K562 (cell line): ENCODE measurements around the gene KLK3. TPM values are rescaled to one million over a fixed set of nuclear protein-coding genes. Genes with fewer than 3 reads are reported as not detected.
A peak's percentile ranks its signal among the peaks of the same experiment; 100 is the strongest.

Source experiments
- ATAC-seq: fragments of 200-7000 bp; cut with Tn5 transposase; 3 replicates; pipeline ENCODE4 v1.9.1; 2020; ENCODE audit warnings: moderate library complexity
- BruUV-seq: library from RNA; stranded (reverse); fragments of 400-500 nt; replicated peaks from 2 replicates; lab custom pipeline; 2021; lab: Mats Ljungman, UMichigan
- CTCF ChIA-PET: fragments of 300-600 bp; formaldehyde crosslinking; extraction: SDS; loops from one replicate; lab custom pipeline; 2021; ENCODE audit warnings: low intra/inter-chr PET ratio; lab: Yijun Ruan, JAX
- POLR2A ChIA-PET: fragments of 300-600, 350-650 bp; sonication (Branson Sonifier 250); formaldehyde crosslinking; extraction: SDS; loops from one replicate; lab custom pipeline; 2021; ENCODE audit warnings: antibody characterized with exemption, inconsistent platforms; lab: Yijun Ruan, JAX
- DNase-seq, 4 experiments: peaks; one replicate each; pipeline versions ENCODE4 v3.0.0 to v3.0.0-alpha.2; 2011 to 2018; ENCODE audit warnings: low spot score in 3 of 4, mixed read lengths in 3 of 4; ENCODE audit errors: extremely low read depth in 1 of 4
- FAIRE-seq: peaks from 2 replicates; lab custom pipeline; 2011; peaks lifted over from hg19 to GRCh38; lab: Jason Lieb, UNC
- H2AFZ ChIP-seq: 2 replicates; pipeline ENCODE4 v1.6.0; 2011; ENCODE audit warnings: low read depth, low read length, control low read depth, inconsistent platforms
- H3K27ac ChIP-seq: fragments of 200-600 bp; 3 replicates; pipeline ENCODE4 v1.8.0; 2011; ENCODE audit warnings: low read depth, mild to moderate bottlenecking, control low read depth, inconsistent platforms, low read length, moderate library complexity, mixed read lengths; ENCODE audit errors: extremely low read depth
- H3K27me3 ChIP-seq, 2 experiments: fragments of 300-600 bp in 1 of 2; 2 replicates in 1 of 2; 3 replicates in 1 of 2; pipeline versions ENCODE4 v1.6.0 to v1.8.0; 2011; ENCODE audit warnings: inconsistent platforms in 2 of 2, low read length in 2 of 2, mild to moderate bottlenecking in 1 of 2, mixed read lengths in 1 of 2, moderate library complexity in 1 of 2; ENCODE audit not compliant: control insufficient read depth in 2 of 2, insufficient read depth in 2 of 2
- H3K36me3 ChIP-seq: fragments of 300-600 bp; 3 replicates; pipeline ENCODE4 v1.8.0; 2011; ENCODE audit warnings: mild to moderate bottlenecking, low read length, inconsistent platforms; ENCODE audit not compliant: control insufficient read depth, insufficient read depth
- H3K4me1 ChIP-seq, 2 experiments: fragments of 200-600 bp in 1 of 2; replicated peaks in 1 of 2; 2 replicates in 1 of 2; 3 replicates in 1 of 2; pipeline versions ENCODE4 v1.5.1 to v1.8.0; 2011; ENCODE audit warnings: inconsistent platforms in 2 of 2, low read length in 2 of 2, mild to moderate bottlenecking in 1 of 2, mixed read lengths in 1 of 2, moderate library complexity in 1 of 2; ENCODE audit not compliant: control insufficient read depth in 2 of 2, insufficient read depth in 2 of 2
- H3K4me2 ChIP-seq: 2 replicates; pipeline ENCODE4 v1.6.1; 2011; ENCODE audit warnings: low read length, control low read depth, inconsistent platforms, mixed read lengths; ENCODE audit not compliant: insufficient read depth
- H3K4me3 ChIP-seq: fragments of 200-600 bp; sonication (generic), shearing (Covaris generic); 2 replicates; pipeline ENCODE4 v1.5.1; 2016; ENCODE audit warnings: control low read depth, inconsistent platforms
- H3K79me2 ChIP-seq: fragments of 200-600 bp; 3 replicates; pipeline ENCODE4 v1.8.0; 2011; ENCODE audit warnings: low read length, inconsistent platforms; ENCODE audit not compliant: control insufficient read depth, insufficient read depth
- H3K9ac ChIP-seq, 2 experiments: 2 replicates each; pipeline versions ENCODE4 v1.6.0 to v1.6.1; 2011; ENCODE audit warnings: low read depth in 2 of 2, low read length in 2 of 2, control low read depth in 1 of 2, inconsistent platforms in 1 of 2, mild to moderate bottlenecking in 1 of 2, mixed read lengths in 1 of 2; ENCODE audit not compliant: insufficient read depth in 1 of 2
- H3K9me1 ChIP-seq: one replicate; pipeline ENCODE4 v1.6.0; 2011; ENCODE audit warnings: inconsistent platforms, mild to moderate bottlenecking, low read length, moderate library complexity; ENCODE audit not compliant: control insufficient read depth, insufficient read depth
- H3K9me3 ChIP-seq: replicated peaks from 2 replicates; pipeline ENCODE4 v1.5.1; 2011; ENCODE audit warnings: low read depth, low read length, inconsistent platforms; ENCODE audit not compliant: control insufficient read depth, insufficient read depth
- H4K20me1 ChIP-seq: replicated peaks from 2 replicates; pipeline ENCODE4 v1.6.1; 2011; ENCODE audit warnings: low read length, inconsistent platforms, mixed read lengths; ENCODE audit not compliant: control insufficient read depth, insufficient read depth
- HDAC6 ChIP-seq: IDR thresholded peaks from 2 replicates; pipeline ENCODE4 v1.6.1; 2012; ENCODE audit warnings: low read depth, mild to moderate bottlenecking, control low read depth, inconsistent platforms, low read length, moderate library complexity
- HDGF ChIP-seq: fragments of 450-650 bp; IDR thresholded peaks from 2 replicates; pipeline ENCODE4 v1.6.1; 2016
- HOXB6 ChIP-seq: fragments of 250-450 bp; sonication (Bioruptor Pico); IDR thresholded peaks from 2 replicates; pipeline ENCODE4 v1.5.1; 2022; ENCODE audit warnings: mild to moderate bottlenecking, borderline replicate concordance
- MEIS2 ChIP-seq: fragments of 450-650 bp; IDR thresholded peaks from 2 replicates; pipeline ENCODE4 v1.6.1; 2014; ENCODE audit warnings: mild to moderate bottlenecking; ENCODE audit not compliant: partially characterized antibody
- SRSF9 ChIP-seq: fragments of 200-400 bp; formaldehyde crosslinking; IDR thresholded peaks from 2 replicates; pipeline ENCODE4 v1.6.1; 2017; ENCODE audit warnings: low read depth, low read length, borderline replicate concordance
- TARDBP ChIP-seq: fragments of 450-650 bp; IDR thresholded peaks from 2 replicates; pipeline ENCODE4 v1.6.1; 2016
- WGBS: fragments of 100-300 bp; shearing (Covaris generic); methylation state at CpG from one replicate; pipeline ENCODE4 v1.1.6; 2016; ENCODE audit warnings: low coverage, mixed read lengths; ENCODE audit not compliant: insufficient coverage; ENCODE audit errors: missing lambda C conversion rate; 5-methylcytosine and 5-hydroxymethylcytosine counted together
- in situ Hi-C: fragments of 300-500 bp; cut with MboI; formaldehyde crosslinking; loops from 4 replicates; pipeline ENCODE4 v1.15.0; 2018; ENCODE audit warnings: inconsistent platforms, mixed read lengths
- intact Hi-C: fragments of 100-400 bp; cut with micrococcal nuclease; formaldehyde crosslinking; loops from 2 replicates; pipeline ENCODE4 v1.14.2; 2022
- polyA plus RNA-seq, 8 experiments: library from polyadenylated mRNA; depleted of rRNA in 4 of 8; stranded (reverse) in 5 of 8; unstranded in 3 of 8; fragments of >200 nt; fragmentation: Nextera tagmentation in 2 of 8; fragmentation: Illumina TruSeq in 1 of 8; extraction: Ambion mirVana in 2 of 8; extraction: Trizol in 1 of 8; gene quantifications; 2 replicates each; pipeline versions ENCODE4 v1.2.1 to v1.2.3, GENCODE V29; 2011 to 2014; ENCODE audit warnings: inconsistent platforms in 1 of 8, missing spikeins in 1 of 8
- total RNA-seq, 7 experiments: library from RNA; depleted of rRNA in 6 of 7; stranded (reverse); fragments of >200 nt in 6 of 7; fragmentation: Illumina TruSeq in 2 of 7; extraction: Trizol in 2 of 7; gene quantifications; 2 replicates each; pipeline versions ENCODE4 v1.2.1 to v1.2.3, GENCODE V29; 2011 to 2021; ENCODE audit warnings: low replicate concordance in 1 of 7
- TF ChIP-seq, protein P1 (sequence below): fragments of 450-650 bp; formaldehyde crosslinking; conservative IDR thresholded peaks from 2 replicates; pipeline ENCODE4 v1.4.0; 2022; ENCODE audit warnings: mild to moderate bottlenecking, missing genetic modification characterization
- TF ChIP-seq, protein P2 (sequence below): IDR thresholded peaks from 3 replicates; pipeline ENCODE4 v1.6.1; 2011; ENCODE audit warnings: borderline replicate concordance, mild to moderate bottlenecking, moderate library complexity; ENCODE audit not compliant: insufficient read length; ENCODE audit errors: extremely low read depth
- TF ChIP-seq, protein P3 (sequence below): fragments of 250-450 bp; sonication (Bioruptor Pico); IDR thresholded peaks from 2 replicates; pipeline ENCODE4 v1.4.0; 2020; ENCODE audit warnings: borderline replicate concordance
- TF ChIP-seq, protein P4 (sequence below): fragments of 250-450 bp; sonication (Bioruptor Pico); IDR thresholded peaks from 2 replicates; pipeline ENCODE4 v1.8.0; 2021; ENCODE audit warnings: moderate library complexity, mild to moderate bottlenecking, inconsistent platforms
- TF ChIP-seq, protein P5 (sequence below): fragments of 250-450 bp; sonication (Bioruptor Pico); IDR thresholded peaks from 2 replicates; pipeline ENCODE4 v1.8.0; 2021; ENCODE audit warnings: borderline replicate concordance, mild to moderate bottlenecking, moderate library complexity; ENCODE audit not compliant: poor library complexity, severe bottlenecking

Gene KLK3
- total and polyA plus RNA-seq, 9 of the 15 experiments (the other 6 are each of a cell fraction or from before 2014, with no cell fraction given) = not detected

DNA sequence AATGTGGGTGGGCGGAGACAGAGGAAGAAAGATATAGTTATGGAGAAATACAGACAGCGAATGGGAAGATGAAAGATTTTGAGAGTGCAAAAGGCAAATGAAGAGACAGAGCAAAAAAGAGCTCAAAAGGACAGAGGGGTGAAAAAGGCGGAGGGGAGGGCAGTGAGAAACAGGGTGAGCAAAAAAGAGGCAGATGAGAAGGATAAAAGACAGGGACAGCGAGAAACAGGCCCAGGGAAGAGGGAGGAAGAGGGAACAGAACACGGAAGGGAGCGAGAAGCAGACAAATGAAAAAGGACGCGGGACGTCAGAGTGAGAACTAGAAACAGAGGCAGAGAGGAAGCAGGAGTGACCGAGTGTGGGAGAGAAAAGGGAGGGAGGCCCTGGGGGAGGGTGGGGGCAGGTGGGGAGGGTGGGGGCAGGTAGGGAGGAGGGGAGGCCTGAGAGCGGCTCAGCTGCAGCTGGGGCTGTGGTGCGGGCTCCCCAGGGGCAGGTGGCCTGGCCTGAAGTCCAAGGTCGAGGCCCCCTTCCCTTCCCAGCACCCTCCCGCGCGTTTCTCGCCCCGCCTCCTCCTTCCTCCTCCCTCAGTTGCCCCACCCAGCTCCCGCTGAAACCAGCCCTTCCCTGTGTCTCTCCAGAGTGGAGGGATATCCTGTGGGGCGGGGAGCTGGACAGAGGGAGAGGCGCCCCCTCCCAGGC, 34.0 kb upstream of the KLK3 start (continued):
- TF ChIP-seq, protein P1, sequence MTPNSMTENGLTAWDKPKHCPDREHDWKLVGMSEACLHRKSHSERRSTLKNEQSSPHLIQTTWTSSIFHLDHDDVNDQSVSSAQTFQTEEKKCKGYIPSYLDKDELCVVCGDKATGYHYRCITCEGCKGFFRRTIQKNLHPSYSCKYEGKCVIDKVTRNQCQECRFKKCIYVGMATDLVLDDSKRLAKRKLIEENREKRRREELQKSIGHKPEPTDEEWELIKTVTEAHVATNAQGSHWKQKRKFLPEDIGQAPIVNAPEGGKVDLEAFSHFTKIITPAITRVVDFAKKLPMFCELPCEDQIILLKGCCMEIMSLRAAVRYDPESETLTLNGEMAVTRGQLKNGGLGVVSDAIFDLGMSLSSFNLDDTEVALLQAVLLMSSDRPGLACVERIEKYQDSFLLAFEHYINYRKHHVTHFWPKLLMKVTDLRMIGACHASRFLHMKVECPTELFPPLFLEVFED = peak; percentile 20; the same call in 1 of the 2 replicates

DNA sequence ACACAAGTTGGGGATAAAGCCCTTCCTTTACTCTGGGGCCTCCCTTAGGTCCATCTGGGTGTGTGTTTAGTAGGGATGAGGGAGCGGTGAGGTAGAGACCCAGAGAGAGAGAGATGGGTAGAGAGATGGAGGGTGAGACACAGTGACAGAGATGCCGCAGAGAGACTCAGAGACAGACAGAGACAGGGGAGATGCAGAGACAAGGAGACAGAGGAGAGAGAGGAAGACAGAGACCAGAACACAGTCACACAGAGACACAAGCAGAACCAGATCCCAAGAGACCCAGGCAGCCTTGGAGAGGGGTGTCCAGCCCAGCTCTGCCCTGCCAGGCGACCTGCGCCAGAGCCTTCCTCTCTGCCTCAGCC, 33.5 kb upstream of the KLK3 start:
- intact Hi-C loops = no loop called here
- H3K79me2 ChIP-seq = 0 out of 3 replicates have a peak, but pooled peaks cover 6% of the 10 kb centered on the region
- H3K27me3 ChIP-seq = no peaks in the 10 kb centered on the region; a peak in 1 of 5 replicates
- H2AFZ ChIP-seq = peak overlapping the region; percentile 92
- no peaks in the 10 kb centered on the region for H3K9me3 ChIP-seq
- H3K4me2 ChIP-seq = peak overlapping the region; percentile 70
- in situ Hi-C loops = no loop called here
- ChIA-PET POLR2A (interaction anchor here (0.8 to 8.6 kb wide), 4 partner anchors 9 to 18 kb away, joined by 3 to 70 read pairs (median 3); no protein-coding TSS in a partner anchor), CTCF (no interaction called here)
- no peaks in the 10 kb centered on the region for H3K36me3 ChIP-seq
- no peaks in the 10 kb centered on the region for H4K20me1 ChIP-seq
- BruUV-seq = no TSS peak
- H3K27ac ChIP-seq = peak overlapping the region; percentile 40; the same call in 2 of the 3 replicates
- 75% methylated on average over 3 of the region's 4 CpGs for WGBS
- DNase-seq (no peak), FAIRE-seq (no peak), ATAC-seq (no peak; the same call in 2 of the 3 replicates)
- peaks cover 2% of the 10 kb centered on the region for H3K9me1 ChIP-seq
- no peak overlapping the region for H3K4me3 ChIP-seq
- peaks cover 57 to 77% of the 10 kb centered on the region in 2 experiments for H3K4me1 ChIP-seq
- peak overlapping the region; percentile 19 to 46; a peak in 3 of 4 replicates for H3K9ac ChIP-seq
- TF ChIP-seq TARDBP = no peak
- no peak for TF ChIP-seq MEIS2
- TF ChIP-seq, protein P2, sequence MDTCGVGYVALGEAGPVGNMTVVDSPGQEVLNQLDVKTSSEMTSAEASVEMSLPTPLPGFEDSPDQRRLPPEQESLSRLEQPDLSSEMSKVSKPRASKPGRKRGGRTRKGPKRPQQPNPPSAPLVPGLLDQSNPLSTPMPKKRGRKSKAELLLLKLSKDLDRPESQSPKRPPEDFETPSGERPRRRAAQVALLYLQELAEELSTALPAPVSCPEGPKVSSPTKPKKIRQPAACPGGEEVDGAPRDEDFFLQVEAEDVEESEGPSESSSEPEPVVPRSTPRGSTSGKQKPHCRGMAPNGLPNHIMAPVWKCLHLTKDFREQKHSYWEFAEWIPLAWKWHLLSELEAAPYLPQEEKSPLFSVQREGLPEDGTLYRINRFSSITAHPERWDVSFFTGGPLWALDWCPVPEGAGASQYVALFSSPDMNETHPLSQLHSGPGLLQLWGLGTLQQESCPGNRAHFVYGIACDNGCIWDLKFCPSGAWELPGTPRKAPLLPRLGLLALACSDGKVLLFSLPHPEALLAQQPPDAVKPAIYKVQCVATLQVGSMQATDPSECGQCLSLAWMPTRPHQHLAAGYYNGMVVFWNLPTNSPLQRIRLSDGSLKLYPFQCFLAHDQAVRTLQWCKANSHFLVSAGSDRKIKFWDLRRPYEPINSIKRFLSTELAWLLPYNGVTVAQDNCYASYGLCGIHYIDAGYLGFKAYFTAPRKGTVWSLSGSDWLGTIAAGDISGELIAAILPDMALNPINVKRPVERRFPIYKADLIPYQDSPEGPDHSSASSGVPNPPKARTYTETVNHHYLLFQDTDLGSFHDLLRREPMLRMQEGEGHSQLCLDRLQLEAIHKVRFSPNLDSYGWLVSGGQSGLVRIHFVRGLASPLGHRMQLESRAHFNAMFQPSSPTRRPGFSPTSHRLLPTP = no peak
- no peak for TF ChIP-seq SRSF9
- TF ChIP-seq, protein P3, sequence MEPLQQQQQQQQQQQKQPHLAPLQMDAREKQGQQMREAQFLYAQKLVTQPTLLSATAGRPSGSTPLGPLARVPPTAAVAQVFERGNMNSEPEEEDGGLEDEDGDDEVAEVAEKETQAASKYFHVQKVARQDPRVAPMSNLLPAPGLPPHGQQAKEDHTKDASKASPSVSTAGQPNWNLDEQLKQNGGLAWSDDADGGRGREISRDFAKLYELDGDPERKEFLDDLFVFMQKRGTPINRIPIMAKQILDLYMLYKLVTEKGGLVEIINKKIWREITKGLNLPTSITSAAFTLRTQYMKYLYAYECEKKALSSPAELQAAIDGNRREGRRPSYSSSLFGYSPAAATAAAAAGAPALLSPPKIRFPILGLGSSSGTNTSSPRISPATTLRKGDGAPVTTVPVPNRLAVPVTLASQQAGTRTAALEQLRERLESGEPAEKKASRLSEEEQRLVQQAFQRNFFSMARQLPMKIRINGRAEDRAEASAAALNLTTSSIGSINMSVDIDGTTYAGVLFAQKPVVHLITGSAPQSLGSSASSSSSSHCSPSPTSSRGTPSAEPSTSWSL (CRISPR knock-in tag) = no peak
- peak; percentile 72; the same call in 1 of the 2 replicates for TF ChIP-seq HDGF
- TF ChIP-seq HOXB6 (CRISPR knock-in tag) = no peak
- TF ChIP-seq, protein P4, sequence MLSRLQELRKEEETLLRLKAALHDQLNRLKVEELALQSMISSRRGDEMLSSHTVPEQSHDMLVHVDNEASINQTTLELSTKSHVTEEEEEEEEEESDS (CRISPR knock-in tag) = no peak
- TF ChIP-seq, protein P5, sequence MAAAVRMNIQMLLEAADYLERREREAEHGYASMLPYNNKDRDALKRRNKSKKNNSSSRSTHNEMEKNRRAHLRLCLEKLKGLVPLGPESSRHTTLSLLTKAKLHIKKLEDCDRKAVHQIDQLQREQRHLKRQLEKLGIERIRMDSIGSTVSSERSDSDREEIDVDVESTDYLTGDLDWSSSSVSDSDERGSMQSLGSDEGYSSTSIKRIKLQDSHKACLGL (CRISPR knock-in tag) = no peak
- TF ChIP-seq HDAC6 = no peak
